CD4-positive, alpha-beta memory T cell (primary cell): Measurements from ENCODE around the gene OSBP2. TPM values are rescaled to one million over a fixed set of nuclear protein-coding genes. Genes with fewer than 3 reads are reported as not detected.

Experiments used
- CTCF ChIA-PET: fragments of 350-600 bp; sonication (Branson Sonifier 250); formaldehyde crosslinking; loops from one replicate; lab custom pipeline; 2021; ENCODE audit warnings: inconsistent platforms; ENCODE audit not compliant: partially characterized antibody; lab: Charles Lee
- POLR2A ChIA-PET: fragments of 350-600 bp; sonication (Branson Sonifier 250); formaldehyde crosslinking; loops from one replicate; lab custom pipeline; 2021; ENCODE audit not compliant: partially characterized antibody; lab: Charles Lee
- DNase-seq, 5 donors: peaks; one replicate each; pipeline versions ENCODE4 v3.0.0 to v3.0.0-alpha.2; 2020 to 2022; ENCODE audit warnings: mixed read lengths in 1 of 5
- H3K27ac ChIP-seq: one replicate; pipeline ENCODE4 v1.7.0; 2013; ENCODE audit warnings: low read depth, low read length
- H3K27me3 ChIP-seq: 2 replicates; pipeline ENCODE4 v1.7.0; 2013; ENCODE audit warnings: mild to moderate bottlenecking, low read length, moderate library complexity; ENCODE audit not compliant: insufficient read depth
- H3K36me3 ChIP-seq: 2 replicates; pipeline ENCODE4 v1.7.0; 2013; ENCODE audit warnings: mild to moderate bottlenecking, low read length, moderate library complexity; ENCODE audit not compliant: insufficient read depth
- H3K4me1 ChIP-seq: 2 replicates; pipeline ENCODE4 v1.7.0; 2013; ENCODE audit warnings: mild to moderate bottlenecking, low read length, moderate library complexity; ENCODE audit not compliant: insufficient read depth
- H3K4me3 ChIP-seq, 2 donors: one replicate each; pipeline ENCODE4 v1.7.0; 2013; ENCODE audit warnings: low read length in 2 of 2, mild to moderate bottlenecking in 1 of 2
- H3K9me3 ChIP-seq, 2 donors: one replicate each; pipeline ENCODE4 v1.7.0; 2013; ENCODE audit warnings: low read length in 2 of 2, control low read depth in 1 of 2; ENCODE audit not compliant: control insufficient read depth in 1 of 2
- H3K27ac Mint-ChIP-seq, 7 donors: one replicate each; pipeline ENCODE4 v1.8.0; 2020 to 2021; ENCODE audit warnings: mixed read lengths in 7 of 7, mild to moderate bottlenecking in 6 of 7, inconsistent platforms in 3 of 7, moderate library complexity in 3 of 7
- H3K27me3 Mint-ChIP-seq, 2 donors: one replicate each; pipeline ENCODE4 v1.8.0; 2020 to 2021; ENCODE audit warnings: mixed read lengths in 2 of 2
- H3K36me3 Mint-ChIP-seq, 2 donors: one replicate each; pipeline ENCODE4 v1.8.0; 2020 to 2021; ENCODE audit warnings: mixed read lengths in 2 of 2, inconsistent platforms in 1 of 2, mild to moderate bottlenecking in 1 of 2
- H3K4me1 Mint-ChIP-seq, 4 donors: one replicate each; pipeline ENCODE4 v1.8.0; 2020 to 2021; ENCODE audit warnings: mixed read lengths in 4 of 4, mild to moderate bottlenecking in 1 of 4
- H3K4me3 Mint-ChIP-seq, 8 donors: one replicate each; pipeline ENCODE4 v1.8.0; 2020 to 2021; ENCODE audit warnings: mixed read lengths in 8 of 8, mild to moderate bottlenecking in 7 of 8, moderate library complexity in 6 of 8, inconsistent platforms in 3 of 8
- H3K9me3 Mint-ChIP-seq, 8 donors: one replicate each; pipeline ENCODE4 v1.8.0; 2020 to 2021; ENCODE audit warnings: mixed read lengths in 8 of 8, mild to moderate bottlenecking in 5 of 8, inconsistent platforms in 3 of 8, moderate library complexity in 1 of 8
- intact Hi-C: fragments of 100-400 bp; cut with micrococcal nuclease; formaldehyde crosslinking; loops from one replicate; pipeline ENCODE4 v1.15.1; 2023
- polyA plus RNA-seq, 2 donors: library from polyadenylated mRNA; unstranded; fragments of 300-500 nt; fragmentation: Illumina TruSeq; gene quantifications; one replicate each; pipeline ENCODE4 v1.2.3, GENCODE V29; 2021
- total RNA-seq, 2 experiments: library from RNA; stranded (reverse); gene quantifications; one replicate each; pipeline ENCODE4 v1.2.3, GENCODE V29; 2021

The OSBP2 gene
- total and polyA plus RNA-seq, 4 experiments from 2014 or later = 0.39 to 1.3 (median 0.74) TPM

GRCh38 chr22:30717952-30718351 is 23.3 kb downstream of the OSBP2 start:
- POLR2A ChIA-PET = no interaction called here

GRCh38 chr22:30718491-30718890 is 23.8 kb downstream of the OSBP2 start:
- Histone ChIP-seq H3K9me3 (no peaks in the 10 kb centered on the region), H3K36me3 (no peaks in the 10 kb centered on the region), H3K4me3 (no peak overlapping the region), H3K27ac (no peak overlapping the region), H3K4me1 (no peaks in the 10 kb centered on the region), H3K27me3 (no peaks in the 10 kb centered on the region)
- ChIA-PET POLR2A (no interaction called here), CTCF (no interaction called here)
- DNase-seq = no peak
- intact Hi-C loops = no loop called here
- H3K36me3 Mint-ChIP-seq = no peaks in the 10 kb centered on the region
- no peaks in the 10 kb centered on the region for H3K27me3 Mint-ChIP-seq
- H3K9me3 Mint-ChIP-seq = no peaks in the 10 kb centered on the region
- H3K4me3 Mint-ChIP-seq = no peak overlapping the region
- H3K27ac Mint-ChIP-seq = no peak overlapping the region
- H3K4me1 Mint-ChIP-seq = no peaks in the 10 kb centered on the region

More at GRCh38 chr22:30717952-30718351, 23.3 kb downstream of the OSBP2 start:
- Mint-ChIP-seq H3K27me3 (no peaks in the 10 kb centered on the region), H3K36me3 (no peaks in the 10 kb centered on the region), H3K27ac (no peak overlapping the region), H3K9me3 (no peaks in the 10 kb centered on the region), H3K4me3 (no peak overlapping the region), H3K4me1 (no peaks in the 10 kb centered on the region)
- intact Hi-C loops = no loop called here
- no peaks in the 10 kb centered on the region for H3K27me3 ChIP-seq
- CTCF ChIA-PET = no interaction called here
- H3K4me3 ChIP-seq = no peak overlapping the region
- H3K27ac ChIP-seq = no peak overlapping the region
- H3K9me3 ChIP-seq = no peaks in the 10 kb centered on the region
- no peak for DNase-seq
- no peaks in the 10 kb centered on the region for H3K4me1 ChIP-seq
- no peaks in the 10 kb centered on the region for H3K36me3 ChIP-seq

GRCh38 chr22:30718938-30719337 is 24.3 kb downstream of the OSBP2 start:
- CTCF ChIA-PET = no interaction called here
- H3K4me1 Mint-ChIP-seq = no peaks in the 10 kb centered on the region
- no peaks in the 10 kb centered on the region for H3K27me3 ChIP-seq

GRCh38 chr22:30720263-30720837 is 25.7 kb downstream of the OSBP2 start:
- no peaks in the 10 kb centered on the region for H3K4me1 Mint-ChIP-seq
- intact Hi-C loops = no loop called here

More at GRCh38 chr22:30718938-30719337, 24.3 kb downstream of the OSBP2 start:
- Histone ChIP-seq H3K36me3 (no peaks in the 10 kb centered on the region), H3K27ac (no peak overlapping the region), H3K9me3 (no peaks in the 10 kb centered on the region), H3K4me3 (no peak overlapping the region), H3K4me1 (no peaks in the 10 kb centered on the region)
- Mint-ChIP-seq H3K9me3 (no peaks in the 10 kb centered on the region), H3K36me3 (no peaks in the 10 kb centered on the region), H3K27me3 (no peaks in the 10 kb centered on the region), H3K27ac (no peak overlapping the region), H3K4me3 (no peak overlapping the region)
- POLR2A ChIA-PET = no interaction called here
- intact Hi-C loops = no loop called here
- DNase-seq = no peak

GRCh38 chr22:30721741-30722140 is 27.1 kb downstream of the OSBP2 start:
- Histone ChIP-seq H3K27ac (no peak overlapping the region), H3K4me1 (no peaks in the 10 kb centered on the region)
- peaks cover 0 to 1% of the 10 kb centered on the region in 2 donors for H3K27me3 Mint-ChIP-seq

More at GRCh38 chr22:30720263-30720837, 25.7 kb downstream of the OSBP2 start:
- CTCF ChIA-PET = no interaction called here
- no peaks in the 10 kb centered on the region for H3K9me3 Mint-ChIP-seq
- POLR2A ChIA-PET = no interaction called here
- H3K27ac ChIP-seq = no peak overlapping the region
- H3K4me1 ChIP-seq = no peaks in the 10 kb centered on the region
- H3K27me3 Mint-ChIP-seq = no peaks in the 10 kb centered on the region
- H3K4me3 Mint-ChIP-seq = no peak overlapping the region
- no peaks in the 10 kb centered on the region for H3K9me3 ChIP-seq
- no peaks in the 10 kb centered on the region for H3K36me3 Mint-ChIP-seq
- no peak overlapping the region for H3K27ac Mint-ChIP-seq
- no peaks in the 10 kb centered on the region for H3K27me3 ChIP-seq
- H3K4me3 ChIP-seq = no peak overlapping the region
- no peak for DNase-seq
- H3K36me3 ChIP-seq = no peaks in the 10 kb centered on the region

GRCh38 chr22:30728826-30729225 is 34.2 kb downstream of the OSBP2 start:
- Mint-ChIP-seq H3K9me3 (peaks cover 0 to 4% (median 0%) of the 10 kb centered on the region in 8 donors), H3K4me3 (no peak overlapping the region), H3K27ac (no peak overlapping the region), H3K4me1 (no peaks in the 10 kb centered on the region), H3K27me3 (peaks cover 0 to 1% of the 10 kb centered on the region in 2 donors), H3K36me3 (no peaks in the 10 kb centered on the region)
- H3K36me3 ChIP-seq = no peaks in the 10 kb centered on the region
- no peaks in the 10 kb centered on the region for H3K4me1 ChIP-seq
- intact Hi-C loops = no loop called here
- CTCF ChIA-PET = no interaction called here
- POLR2A ChIA-PET = no interaction called here
- no peak overlapping the region for H3K4me3 ChIP-seq
- no peak for DNase-seq
- H3K27ac ChIP-seq = no peak overlapping the region
- no peaks in the 10 kb centered on the region for H3K9me3 ChIP-seq
- H3K27me3 ChIP-seq = no peaks in the 10 kb centered on the region

More at GRCh38 chr22:30721741-30722140, 27.1 kb downstream of the OSBP2 start:
- intact Hi-C loops = no loop called here
- no peak overlapping the region for H3K4me3 Mint-ChIP-seq
- no peaks in the 10 kb centered on the region for H3K27me3 ChIP-seq
- POLR2A ChIA-PET = no interaction called here
- H3K36me3 ChIP-seq = no peaks in the 10 kb centered on the region
- DNase-seq = no peak
- H3K4me1 Mint-ChIP-seq = no peaks in the 10 kb centered on the region
- H3K36me3 Mint-ChIP-seq = no peaks in the 10 kb centered on the region
- H3K9me3 Mint-ChIP-seq = peaks cover 0 to 4% (median 0%) of the 10 kb centered on the region in 8 donors
- no peaks in the 10 kb centered on the region for H3K9me3 ChIP-seq
- no peak overlapping the region for H3K4me3 ChIP-seq
- CTCF ChIA-PET = interaction anchor here (0.6 kb wide), 1 partner anchor 88 kb away, joined by 3 read pairs; no protein-coding TSS in a partner anchor
- no peak overlapping the region for H3K27ac Mint-ChIP-seq

GRCh38 chr22:30731658-30732057 is 37.0 kb downstream of the OSBP2 start:
- Mint-ChIP-seq H3K4me1 (no peaks in the 10 kb centered on the region), H3K27me3 (no peaks in the 10 kb centered on the region), H3K4me3 (no peak overlapping the region), H3K9me3 (no peaks in the 10 kb centered on the region), H3K27ac (no peak overlapping the region), H3K36me3 (no peaks in the 10 kb centered on the region)
- ChIA-PET POLR2A (no interaction called here), CTCF (no interaction called here)
- no peak for DNase-seq
- Histone ChIP-seq H3K27ac (no peak overlapping the region), H3K4me1 (no peaks in the 10 kb centered on the region), H3K36me3 (no peaks in the 10 kb centered on the region), H3K4me3 (no peak overlapping the region), H3K27me3 (no peaks in the 10 kb centered on the region), H3K9me3 (no peaks in the 10 kb centered on the region)
- intact Hi-C loops = no loop called here
